ENCODE data around the gene STRN4.

DNA sequence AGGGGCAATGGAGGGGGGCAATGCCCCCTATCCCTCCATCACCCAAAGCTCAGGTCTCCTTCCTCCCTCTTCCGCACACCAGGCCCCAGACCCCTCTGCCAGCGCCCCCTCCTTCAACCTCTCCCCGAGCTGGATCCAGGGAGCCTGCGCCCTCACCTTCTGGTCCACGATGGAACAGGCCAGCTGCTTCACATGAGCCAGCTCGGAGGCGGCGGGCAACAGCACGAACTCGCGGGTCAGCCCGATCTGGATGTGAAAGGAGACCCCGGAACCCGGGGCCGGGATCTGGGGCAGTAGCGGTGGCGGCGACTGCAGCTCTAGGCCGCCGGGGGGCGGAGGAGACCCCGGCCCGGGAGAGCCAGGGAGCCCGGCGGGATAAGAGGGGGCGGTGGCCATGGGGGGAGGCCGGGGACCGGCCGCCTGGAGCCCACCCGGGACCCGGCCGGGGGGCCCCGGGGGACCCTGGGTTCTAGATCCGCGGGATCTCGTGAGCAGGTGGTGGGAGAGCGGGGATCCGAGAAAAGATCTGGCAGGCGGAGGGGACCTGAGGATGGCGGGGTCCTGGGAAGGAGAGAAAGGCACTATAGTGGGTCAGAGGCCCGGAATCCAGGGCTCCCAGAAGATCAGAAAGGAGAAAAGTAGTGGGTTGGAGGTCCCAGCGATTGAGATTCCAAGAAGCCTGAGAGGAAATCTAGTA lies 30.1 kb downstream of the STRN4 start:
- TF ChIP-seq ZNF8 (CRISPR knock-in tag; IDR thresholded peaks at IDR 0.05) (no peak), ZFP30 (CRISPR knock-in tag; IDR thresholded peaks at IDR 0.05) (no peak), TOX (CRISPR knock-in tag; IDR thresholded peaks at IDR 0.05; ENCODE audit: borderline replicate concordance) (no peak), PPARA (CRISPR knock-in tag; IDR thresholded peaks at IDR 0.05; ENCODE audit: borderline replicate concordance) (no peak), CSDC2 (CRISPR knock-in tag; IDR thresholded peaks at IDR 0.05) (no peak), BACH2 (CRISPR knock-in tag; IDR thresholded peaks at IDR 0.05; ENCODE audit: borderline replicate concordance) (no peak), RARB (CRISPR knock-in tag; IDR thresholded peaks at IDR 0.05) (no peak)
- TF ChIP-seq, protein P1, sequence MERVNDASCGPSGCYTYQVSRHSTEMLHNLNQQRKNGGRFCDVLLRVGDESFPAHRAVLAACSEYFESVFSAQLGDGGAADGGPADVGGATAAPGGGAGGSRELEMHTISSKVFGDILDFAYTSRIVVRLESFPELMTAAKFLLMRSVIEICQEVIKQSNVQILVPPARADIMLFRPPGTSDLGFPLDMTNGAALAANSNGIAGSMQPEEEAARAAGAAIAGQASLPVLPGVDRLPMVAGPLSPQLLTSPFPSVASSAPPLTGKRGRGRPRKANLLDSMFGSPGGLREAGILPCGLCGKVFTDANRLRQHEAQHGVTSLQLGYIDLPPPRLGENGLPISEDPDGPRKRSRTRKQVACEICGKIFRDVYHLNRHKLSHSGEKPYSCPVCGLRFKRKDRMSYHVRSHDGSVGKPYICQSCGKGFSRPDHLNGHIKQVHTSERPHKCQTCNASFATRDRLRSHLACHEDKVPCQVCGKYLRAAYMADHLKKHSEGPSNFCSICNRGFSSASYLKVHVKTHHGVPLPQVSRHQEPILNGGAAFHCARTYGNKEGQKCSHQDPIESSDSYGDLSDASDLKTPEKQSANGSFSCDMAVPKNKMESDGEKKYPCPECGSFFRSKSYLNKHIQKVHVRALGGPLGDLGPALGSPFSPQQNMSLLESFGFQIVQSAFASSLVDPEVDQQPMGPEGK (CRISPR knock-in tag; IDR thresholded peaks at IDR 0.05; ENCODE audit: borderline replicate concordance), result no peak
- TF ChIP-seq, protein P2, sequence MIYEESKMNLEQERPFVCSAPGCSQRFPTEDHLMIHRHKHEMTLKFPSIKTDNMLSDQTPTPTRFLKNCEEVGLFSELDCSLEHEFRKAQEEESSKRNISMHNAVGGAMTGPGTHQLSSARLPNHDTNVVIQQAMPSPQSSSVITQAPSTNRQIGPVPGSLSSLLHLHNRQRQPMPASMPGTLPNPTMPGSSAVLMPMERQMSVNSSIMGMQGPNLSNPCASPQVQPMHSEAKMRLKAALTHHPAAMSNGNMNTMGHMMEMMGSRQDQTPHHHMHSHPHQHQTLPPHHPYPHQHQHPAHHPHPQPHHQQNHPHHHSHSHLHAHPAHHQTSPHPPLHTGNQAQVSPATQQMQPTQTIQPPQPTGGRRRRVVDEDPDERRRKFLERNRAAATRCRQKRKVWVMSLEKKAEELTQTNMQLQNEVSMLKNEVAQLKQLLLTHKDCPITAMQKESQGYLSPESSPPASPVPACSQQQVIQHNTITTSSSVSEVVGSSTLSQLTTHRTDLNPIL (CRISPR knock-in tag; IDR thresholded peaks at IDR 0.05; ENCODE audit: low read depth), result no peak

Measured in SK-N-SH treated with all-trans-retinoic acid at 6 μM for 48 hours (cell line).